Stimulated activated CD4-positive, alpha-beta T cell treated with anti-CD3 and anti-CD28 coated beads, TNF-alpha, amount 100 ng/mL, for 4 hours (primary cell): ENCODE results near the gene BRPF3.

ENCODE experiments used
- DNase-seq, 3 experiments: peaks; one replicate each; pipeline ENCODE4 v3.0.0-alpha.2; 2020; ENCODE audit warnings: low read depth in 3 of 3

BRPF3 gene

GRCh38 chr6:36196113-36196879 lies at the start of gene BRPF3:
Gene BRPF3 (plus strand): TSS chr6:36196744. CDS start chr6:36200323, 3,579 bp downstream.
- DNase-seq = peak; percentile 48 to 75 (median 58)

GRCh38 chr6:36147294-36147693 lies 49.2 kb upstream of the BRPF3 start:
- DNase-seq = no peak

- no peak for DNase-seq
Observed at GRCh38 chr6:36149476-36149875, 47.1 kb upstream of the BRPF3 start.

GRCh38 chr6:36150283-36150682 lies 46.3 kb upstream of the BRPF3 start:
- no peak for DNase-seq

- no peak for DNase-seq
Observed at GRCh38 chr6:36154286-36154685, 42.3 kb upstream of the BRPF3 start.

- no peak for DNase-seq
Observed at GRCh38 chr6:36155662-36156061, 40.9 kb upstream of the BRPF3 start.

GRCh38 chr6:36160147-36160760 lies 36.3 kb upstream of the BRPF3 start:
- no peak for DNase-seq

GRCh38 chr6:36169023-36170007 lies 27.2 kb upstream of the BRPF3 start:
- DNase-seq = no peak

GRCh38 chr6:36170704-36171103 lies 25.8 kb upstream of the BRPF3 start:
- DNase-seq = no peak

- DNase-seq = no peak
Observed at GRCh38 chr6:36171573-36171972, 25.0 kb upstream of the BRPF3 start.

GRCh38 chr6:36177166-36177565 lies 19.4 kb upstream of the BRPF3 start:
- no peak for DNase-seq

- DNase-seq = no peak
Observed at GRCh38 chr6:36178544-36178943, 18.0 kb upstream of the BRPF3 start.

- DNase-seq = no peak
Observed at GRCh38 chr6:36180126-36180525, 16.4 kb upstream of the BRPF3 start.

GRCh38 chr6:36184311-36184710 lies 12.2 kb upstream of the BRPF3 start:
- DNase-seq = no peak

- DNase-seq = no peak
Observed at GRCh38 chr6:36186199-36186598, 10.3 kb upstream of the BRPF3 start.

GRCh38 chr6:36187446-36187845 lies 9.1 kb upstream of the BRPF3 start:
- no peak for DNase-seq

GRCh38 chr6:36195471-36196112 lies 952 bp upstream of the BRPF3 start:
- DNase-seq = no peak

- peak; percentile 99 to 100 (median 100) for DNase-seq
Observed at GRCh38 chr6:36196880-36197548, 470 bp downstream of the BRPF3 start.

- DNase-seq = no peak
Observed at GRCh38 chr6:36197739-36198221, 1.2 kb downstream of the BRPF3 start.

GRCh38 chr6:36198986-36199385 lies 2.4 kb downstream of the BRPF3 start:
- DNase-seq = no peak
